HepG2 (cell line): ENCODE measurements around the gene TRAF4.

Experiments
- CTCF ChIP-seq: sonication (generic); formaldehyde crosslinking; IDR thresholded peaks from 2 replicates; pipeline ENCODE4 v1.5.0; 2020; ENCODE audit warnings: mild to moderate bottlenecking, missing genetic modification reagents, moderate library complexity
- EZH2 ChIP-seq: conservative IDR thresholded peaks from 2 replicates; pipeline ENCODE4 v1.6.1; 2012; ENCODE audit warnings: mild to moderate bottlenecking, low read depth, low read length, moderate library complexity
- GABPA ChIP-seq, 2 experiments: IDR thresholded peaks; 2 replicates each; pipeline ENCODE4 v1.6.1; 2011 to 2016; ENCODE audit warnings: low read depth in 2 of 2, low read length in 1 of 2, missing biosample characterization in 1 of 2, missing genetic modification characterization in 1 of 2
- HNF4G ChIP-seq, 2 experiments: sonication (generic) in 1 of 2; formaldehyde crosslinking in 1 of 2; IDR thresholded peaks; 2 replicates each; pipeline versions ENCODE4 v1.4.0 to v1.6.1; 2011 to 2020; ENCODE audit warnings: borderline replicate concordance in 2 of 2, low read depth in 2 of 2, mild to moderate bottlenecking in 2 of 2, low read length in 1 of 2, missing genetic modification reagents in 1 of 2, moderate library complexity in 1 of 2
- KMT2B ChIP-seq: IDR thresholded peaks from 2 replicates; pipeline ENCODE4 v1.6.1; 2016; ENCODE audit warnings: missing genetic modification reagents, missing compliant biosample characterization
- PHF8 ChIP-seq: sonication (generic); formaldehyde crosslinking; IDR thresholded peaks from 2 replicates; pipeline ENCODE4 v1.5.0; 2020; ENCODE audit warnings: missing genetic modification reagents
- POLR2A ChIP-seq, 2 experiments: IDR thresholded peaks; 2 replicates each; pipeline ENCODE4 v1.6.1; 2011; ENCODE audit warnings: low read depth in 2 of 2, low read length in 2 of 2, mild to moderate bottlenecking in 1 of 2, moderate library complexity in 1 of 2; ENCODE audit not compliant: insufficient read depth in 1 of 2
- POLR2AphosphoS5 ChIP-seq: IDR thresholded peaks from 2 replicates; pipeline ENCODE4 v1.6.1; 2012; ENCODE audit warnings: low read depth, low read length
- SRF ChIP-seq: IDR thresholded peaks from 2 replicates; pipeline ENCODE4 v1.6.1; 2011; ENCODE audit warnings: mild to moderate bottlenecking, low read depth, low read length, moderate library complexity
- ZNF17 ChIP-seq: sonication (generic); formaldehyde crosslinking; IDR thresholded peaks from 2 replicates; pipeline ENCODE4 v1.5.0; 2020; ENCODE audit warnings: mild to moderate bottlenecking, missing genetic modification reagents
- ZNF670 ChIP-seq: sonication (generic); formaldehyde crosslinking; IDR thresholded peaks from 2 replicates; pipeline ENCODE4 v1.8.0; 2022; ENCODE audit warnings: mild to moderate bottlenecking, missing genetic modification reagents, borderline replicate concordance
- TF ChIP-seq, protein P1 (sequence below): sonication (generic); formaldehyde crosslinking; IDR thresholded peaks from 2 replicates; pipeline ENCODE4 v1.4.0; 2020; ENCODE audit warnings: missing genetic modification reagents

DNA sequence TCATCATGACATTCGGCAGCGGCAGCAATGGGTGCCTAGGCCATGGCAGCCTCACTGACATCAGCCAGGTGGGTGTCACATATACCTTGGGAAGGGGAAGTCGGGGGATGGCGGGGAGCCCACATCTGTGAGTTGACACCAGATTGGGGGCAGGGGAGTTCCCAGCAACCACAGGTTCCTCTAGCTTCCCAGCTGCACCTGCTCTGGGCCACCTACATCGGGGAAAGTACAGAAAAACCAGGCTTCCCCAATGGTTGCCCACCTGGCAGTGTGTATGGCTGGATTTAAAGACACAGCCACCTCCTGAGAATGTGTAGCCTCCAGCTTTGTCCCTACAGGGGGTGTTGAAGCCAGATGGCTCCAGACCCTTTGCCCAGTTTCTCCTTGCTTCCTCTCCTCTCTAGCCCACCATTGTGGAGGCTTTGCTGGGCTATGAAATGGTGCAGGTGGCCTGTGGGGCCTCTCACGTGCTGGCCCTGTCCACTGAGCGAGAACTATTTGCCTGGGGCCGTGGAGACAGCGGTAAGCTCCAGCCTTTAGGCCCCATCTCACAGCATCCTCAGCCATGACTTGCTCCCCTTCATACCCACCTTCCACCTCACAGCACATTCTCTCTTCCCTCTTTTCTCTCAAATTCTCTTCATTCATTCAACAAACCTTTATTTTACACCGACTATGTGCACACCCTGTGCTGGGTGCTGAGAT, 5.0 kb upstream of the TRAF4 start:
- TF ChIP-seq PHF8 (CRISPR knock-in tag) (no peak), KMT2B (CRISPR knock-in tag) (no peak), CTCF (CRISPR knock-in tag) (no peak), POLR2A (IDR thresholded peaks at IDR 0.05; ENCODE audit: insufficient read depth in 1 of 2, low read depth in 2 of 2, low read length in 2 of 2) (no peak), ZNF17 (CRISPR knock-in tag) (no peak), HNF4G (IDR thresholded peaks at IDR 0.05; ENCODE audit: borderline replicate concordance, low read depth, low read length) (no peak), HNF4G (CRISPR knock-in tag; IDR thresholded peaks at IDR 0.05; ENCODE audit: borderline replicate concordance, low read depth) (no peak), ZNF670 (no peak), EZH2 (no peak), POLR2AphosphoS5 (no peak), GABPA (IDR thresholded peaks at IDR 0.05; ENCODE audit: low read depth, low read length) (no peak), GABPA (CRISPR knock-in tag; IDR thresholded peaks at IDR 0.05; ENCODE audit: low read depth) (no peak), SRF (no peak)
- TF ChIP-seq, protein P1, sequence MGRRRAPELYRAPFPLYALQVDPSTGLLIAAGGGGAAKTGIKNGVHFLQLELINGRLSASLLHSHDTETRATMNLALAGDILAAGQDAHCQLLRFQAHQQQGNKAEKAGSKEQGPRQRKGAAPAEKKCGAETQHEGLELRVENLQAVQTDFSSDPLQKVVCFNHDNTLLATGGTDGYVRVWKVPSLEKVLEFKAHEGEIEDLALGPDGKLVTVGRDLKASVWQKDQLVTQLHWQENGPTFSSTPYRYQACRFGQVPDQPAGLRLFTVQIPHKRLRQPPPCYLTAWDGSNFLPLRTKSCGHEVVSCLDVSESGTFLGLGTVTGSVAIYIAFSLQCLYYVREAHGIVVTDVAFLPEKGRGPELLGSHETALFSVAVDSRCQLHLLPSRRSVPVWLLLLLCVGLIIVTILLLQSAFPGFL (CRISPR knock-in tag): no peak
